Activated T-cell treated with anti-CD3 and anti-CD28 coated beads, Interleukin-2, amount 50 U/mL, for 48 hours (primary cell): ENCODE data around the gene PCARE.

Source experiments
- DNase-seq, 2 experiments: peaks; one replicate each; pipeline ENCODE4 v3.0.0-alpha.2; 2020

PCARE gene

GRCh38 chr2:29062371-29062770, 12.0 kb downstream of the PCARE start:
- no peak for DNase-seq

- DNase-seq, result no peak
Observed at GRCh38 chr2:29061616-29062015, 12.7 kb downstream of the PCARE start.

GRCh38 chr2:29061176-29061575, 13.1 kb downstream of the PCARE start:
- DNase-seq, result no peak

- no peak for DNase-seq
Observed at GRCh38 chr2:29060441-29060840, 13.9 kb downstream of the PCARE start.

GRCh38 chr2:29059624-29060023, 14.7 kb downstream of the PCARE start:
- no peak for DNase-seq

- DNase-seq, result no peak
Observed at GRCh38 chr2:29057006-29057405, 17.3 kb downstream of the PCARE start.

- DNase-seq, result no peak
Observed at GRCh38 chr2:29056452-29056851, 17.9 kb downstream of the PCARE start.

- no peak for DNase-seq
Observed at GRCh38 chr2:29055601-29056000, 18.7 kb downstream of the PCARE start.

- DNase-seq, result no peak
Observed at GRCh38 chr2:29054430-29054829, 19.9 kb downstream of the PCARE start.

GRCh38 chr2:29053670-29054400, 20.5 kb downstream of the PCARE start:
- no peak for DNase-seq

GRCh38 chr2:29053223-29053622, 21.1 kb downstream of the PCARE start:
- DNase-seq, result no peak

GRCh38 chr2:29052807-29053206, 21.5 kb downstream of the PCARE start:
- no peak for DNase-seq

GRCh38 chr2:29051730-29052129, 22.6 kb downstream of the PCARE start:
- DNase-seq, result no peak

GRCh38 chr2:29050591-29050990, 23.7 kb downstream of the PCARE start:
- DNase-seq, result no peak

- DNase-seq, result no peak
Observed at GRCh38 chr2:29047083-29047845, 27.1 kb downstream of the PCARE start.

- DNase-seq, result no peak
Observed at GRCh38 chr2:29046321-29046720, 28.0 kb downstream of the PCARE start.

- no peak for DNase-seq
Observed at GRCh38 chr2:29044459-29044858, 29.9 kb downstream of the PCARE start.

GRCh38 chr2:29042561-29043075, 31.7 kb downstream of the PCARE start:
- no peak for DNase-seq

GRCh38 chr2:29041161-29041660, 33.1 kb downstream of the PCARE start:
- DNase-seq, result no peak

- DNase-seq, result no peak
Observed at GRCh38 chr2:29040552-29040951, 33.8 kb downstream of the PCARE start.

- DNase-seq, result no peak
Observed at GRCh38 chr2:29039718-29040480, 34.4 kb downstream of the PCARE start.

GRCh38 chr2:29035016-29035745, 39.1 kb downstream of the PCARE start:
- DNase-seq, result no peak

- DNase-seq, result no peak
Observed at GRCh38 chr2:29033656-29034055, 40.7 kb downstream of the PCARE start.
